ENCODE results near the gene PDLIM3.

PDLIM3 gene

GRCh38 chr4:185510806-185511205 lies 24.5 kb downstream of the PDLIM3 start:
- TF ChIP-seq CTCF (IDR thresholded peaks at IDR 0.05; ENCODE audit: borderline replicate concordance, insufficient read depth, low read depth, low read length): no peak
- H3K4me3 ChIP-seq (ENCODE audit: low read depth, low read length): no peak overlapping the region

- no peak overlapping the region for H3K4me3 ChIP-seq (ENCODE audit: low read depth, low read length)
- TF ChIP-seq CTCF (IDR thresholded peaks at IDR 0.05; ENCODE audit: borderline replicate concordance, insufficient read depth, low read depth, low read length): no peak
Observed at GRCh38 chr4:185508181-185508580, 27.1 kb downstream of the PDLIM3 start.

GRCh38 chr4:185506422-185506821 lies 28.9 kb downstream of the PDLIM3 start:
- no peak overlapping the region for H3K4me3 ChIP-seq (ENCODE audit: low read depth, low read length)

GRCh38 chr4:185504098-185505047 lies 30.9 kb downstream of the PDLIM3 start:
- H3K4me3 ChIP-seq (ENCODE audit: low read depth, low read length): no peak overlapping the region
- TF ChIP-seq CTCF (IDR thresholded peaks at IDR 0.05; ENCODE audit: borderline replicate concordance, insufficient read depth, low read depth, low read length): no peak

More at GRCh38 chr4:185506422-185506821, 28.9 kb downstream of the PDLIM3 start:
- no peak for TF ChIP-seq CTCF (IDR thresholded peaks at IDR 0.05; ENCODE audit: borderline replicate concordance, insufficient read depth, low read depth, low read length)

GRCh38 chr4:185502386-185502785 lies 32.9 kb downstream of the PDLIM3 start:
- TF ChIP-seq CTCF (IDR thresholded peaks at IDR 0.05; ENCODE audit: borderline replicate concordance, insufficient read depth, low read depth, low read length): no peak
- H3K4me3 ChIP-seq (ENCODE audit: low read depth, low read length): no peak overlapping the region

- no peak for TF ChIP-seq CTCF (IDR thresholded peaks at IDR 0.05; ENCODE audit: borderline replicate concordance, insufficient read depth, low read depth, low read length)
- H3K4me3 ChIP-seq (ENCODE audit: low read depth, low read length): no peak overlapping the region
Observed at GRCh38 chr4:185500576-185500975, 34.7 kb downstream of the PDLIM3 start.

- no peak overlapping the region for H3K4me3 ChIP-seq (ENCODE audit: low read depth, low read length)
- no peak for TF ChIP-seq CTCF (IDR thresholded peaks at IDR 0.05; ENCODE audit: borderline replicate concordance, insufficient read depth, low read depth, low read length)
Observed at GRCh38 chr4:185500035-185500434, 35.3 kb downstream of the PDLIM3 start.
